ENCODE measurements around the gene NGFR.

Gene NGFR

GRCh38 chr17:49527927-49528651 lies 33.0 kb downstream of the NGFR start:
- Histone ChIP-seq H3K27ac (ENCODE audit: low read length) (no peak overlapping the region), H3K9ac (ENCODE audit: low read length) (no peak overlapping the region), H3K9me3 (replicated peaks; ENCODE audit: insufficient read depth, low read length) (no peaks in the 10 kb centered on the region), H3K9me2 (replicated peaks; ENCODE audit: insufficient read depth, low read length) (no peaks in the 10 kb centered on the region), H3K79me2 (ENCODE audit: low read length) (no peaks in the 10 kb centered on the region), H3F3A (ENCODE audit: insufficient read depth, low read length) (no peaks in the 10 kb centered on the region), H3K4me3 (ENCODE audit: low read length) (no peak overlapping the region), H2AFZ (ENCODE audit: low read length) (no peak overlapping the region), H3K4me1 (ENCODE audit: low read length) (peaks cover 3% of the 10 kb centered on the region; the same call in 1 of the 2 replicates), H3K4me2 (ENCODE audit: low read depth, low read length) (no peak overlapping the region), H4K20me1 (ENCODE audit: insufficient read depth, low read length) (no peaks in the 10 kb centered on the region), H3K36me3 (replicated peaks; ENCODE audit: insufficient read depth, low read length) (no peaks in the 10 kb centered on the region), H3K27me3 (replicated peaks; ENCODE audit: insufficient read depth, low read length) (peaks cover 99% of the 10 kb centered on the region)
- DNase-seq: no peak
- TF ChIP-seq EZH2phosphoT487 (IDR thresholded peaks at IDR 0.05; ENCODE audit: low read length) (no peak), EZH2 (optimal IDR thresholded peaks at IDR 0.05; ENCODE audit: low read depth, low read length) (no peak)

- no peaks in the 10 kb centered on the region for H3K9me3 ChIP-seq (replicated peaks; ENCODE audit: insufficient read depth, low read length)
- H4K20me1 ChIP-seq (ENCODE audit: insufficient read depth, low read length): no peaks in the 10 kb centered on the region
- H3K27ac ChIP-seq (ENCODE audit: low read length): no peak overlapping the region
- H2AFZ ChIP-seq (ENCODE audit: low read length): no peak overlapping the region
- H3K9ac ChIP-seq (ENCODE audit: low read length): no peak overlapping the region
- peaks cover 99% of the 10 kb centered on the region for H3K27me3 ChIP-seq (replicated peaks; ENCODE audit: insufficient read depth, low read length)
- no peaks in the 10 kb centered on the region for H3K9me2 ChIP-seq (replicated peaks; ENCODE audit: insufficient read depth, low read length)
- no peak for DNase-seq
- no peaks in the 10 kb centered on the region for H3K4me1 ChIP-seq (ENCODE audit: low read length)
- H3K79me2 ChIP-seq (ENCODE audit: low read length): no peaks in the 10 kb centered on the region
- no peak overlapping the region for H3K4me3 ChIP-seq (ENCODE audit: low read length)
- H3F3A ChIP-seq (ENCODE audit: insufficient read depth, low read length): no peaks in the 10 kb centered on the region
- H3K36me3 ChIP-seq (replicated peaks; ENCODE audit: insufficient read depth, low read length): no peaks in the 10 kb centered on the region
- TF ChIP-seq, protein P1, sequence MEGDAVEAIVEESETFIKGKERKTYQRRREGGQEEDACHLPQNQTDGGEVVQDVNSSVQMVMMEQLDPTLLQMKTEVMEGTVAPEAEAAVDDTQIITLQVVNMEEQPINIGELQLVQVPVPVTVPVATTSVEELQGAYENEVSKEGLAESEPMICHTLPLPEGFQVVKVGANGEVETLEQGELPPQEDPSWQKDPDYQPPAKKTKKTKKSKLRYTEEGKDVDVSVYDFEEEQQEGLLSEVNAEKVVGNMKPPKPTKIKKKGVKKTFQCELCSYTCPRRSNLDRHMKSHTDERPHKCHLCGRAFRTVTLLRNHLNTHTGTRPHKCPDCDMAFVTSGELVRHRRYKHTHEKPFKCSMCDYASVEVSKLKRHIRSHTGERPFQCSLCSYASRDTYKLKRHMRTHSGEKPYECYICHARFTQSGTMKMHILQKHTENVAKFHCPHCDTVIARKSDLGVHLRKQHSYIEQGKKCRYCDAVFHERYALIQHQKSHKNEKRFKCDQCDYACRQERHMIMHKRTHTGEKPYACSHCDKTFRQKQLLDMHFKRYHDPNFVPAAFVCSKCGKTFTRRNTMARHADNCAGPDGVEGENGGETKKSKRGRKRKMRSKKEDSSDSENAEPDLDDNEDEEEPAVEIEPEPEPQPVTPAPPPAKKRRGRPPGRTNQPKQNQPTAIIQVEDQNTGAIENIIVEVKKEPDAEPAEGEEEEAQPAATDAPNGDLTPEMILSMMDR (IDR thresholded peaks at IDR 0.05; ENCODE audit: low read length): no peak
- TF ChIP-seq EZH2phosphoT487 (IDR thresholded peaks at IDR 0.05; ENCODE audit: low read length) (no peak), EZH2 (optimal IDR thresholded peaks at IDR 0.05; ENCODE audit: low read depth, low read length) (no peak)
- H3K4me2 ChIP-seq (ENCODE audit: low read depth, low read length): no peak overlapping the region
Observed at GRCh38 chr17:49528966-49529365, 33.9 kb downstream of the NGFR start.

DNA sequence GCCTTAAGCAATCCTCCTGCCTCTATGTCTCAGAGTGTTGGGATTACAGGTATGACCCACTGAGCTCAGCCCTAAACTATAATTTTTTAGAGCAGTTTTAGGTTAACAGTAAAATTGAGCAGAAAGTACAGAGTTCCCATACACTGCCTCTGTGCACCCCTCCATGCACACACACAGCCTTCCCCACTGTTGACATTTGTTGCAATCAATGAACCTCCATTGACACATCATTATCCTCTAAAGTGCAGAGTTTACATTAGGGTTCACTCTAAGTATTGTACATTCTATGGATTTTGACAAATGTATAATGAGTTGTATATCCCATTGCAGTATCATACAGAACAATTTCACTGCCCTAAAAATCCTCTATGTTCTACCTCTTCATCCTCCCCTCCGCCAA lies 35.0 kb downstream of the NGFR start:
- no peak for TF ChIP-seq EZH2 (optimal IDR thresholded peaks at IDR 0.05; ENCODE audit: low read depth, low read length)
- no peak for TF ChIP-seq EZH2phosphoT487 (IDR thresholded peaks at IDR 0.05; ENCODE audit: low read length)
- TF ChIP-seq, protein P1 (IDR thresholded peaks at IDR 0.05; ENCODE audit: low read length): no peak
- H3K27me3 ChIP-seq (replicated peaks; ENCODE audit: insufficient read depth, low read length): peaks cover 99% of the 10 kb centered on the region

GRCh38 chr17:49543860-49544259 lies 48.8 kb downstream of the NGFR start:
- TF ChIP-seq, protein P1 (IDR thresholded peaks at IDR 0.05; ENCODE audit: low read length): no peak
- TF ChIP-seq EZH2phosphoT487 (IDR thresholded peaks at IDR 0.05; ENCODE audit: low read length) (no peak), EZH2 (optimal IDR thresholded peaks at IDR 0.05; ENCODE audit: low read depth, low read length) (no peak)
- Histone ChIP-seq H3K9ac (ENCODE audit: low read length) (no peak overlapping the region), H3K36me3 (replicated peaks; ENCODE audit: insufficient read depth, low read length) (no peaks in the 10 kb centered on the region), H3K27ac (ENCODE audit: low read length) (no peak overlapping the region), H4K20me1 (ENCODE audit: insufficient read depth, low read length) (no peaks in the 10 kb centered on the region), H3F3A (ENCODE audit: insufficient read depth, low read length) (no peaks in the 10 kb centered on the region), H3K4me3 (ENCODE audit: low read length) (no peak overlapping the region), H3K27me3 (replicated peaks; ENCODE audit: insufficient read depth, low read length) (peaks cover 58% of the 10 kb centered on the region), H3K79me2 (ENCODE audit: low read length) (no peaks in the 10 kb centered on the region), H2AFZ (ENCODE audit: low read length) (no peak overlapping the region), H3K9me2 (replicated peaks; ENCODE audit: insufficient read depth, low read length) (no peaks in the 10 kb centered on the region), H3K4me1 (ENCODE audit: low read length) (no peaks in the 10 kb centered on the region), H3K4me2 (ENCODE audit: low read depth, low read length) (no peak overlapping the region), H3K9me3 (replicated peaks; ENCODE audit: insufficient read depth, low read length) (no peaks in the 10 kb centered on the region)
- DNase-seq: no peak

More for the DNA sequence above, 35.0 kb downstream of the NGFR start:
- no peak for DNase-seq
- H3K4me2 ChIP-seq (ENCODE audit: low read depth, low read length): no peak overlapping the region
- H3K27ac ChIP-seq (ENCODE audit: low read length): no peak overlapping the region
- H3K36me3 ChIP-seq (replicated peaks; ENCODE audit: insufficient read depth, low read length): no peaks in the 10 kb centered on the region
- H3K4me1 ChIP-seq (ENCODE audit: low read length): no peaks in the 10 kb centered on the region
- no peaks in the 10 kb centered on the region for H4K20me1 ChIP-seq (ENCODE audit: insufficient read depth, low read length)
- no peaks in the 10 kb centered on the region for H3K9me2 ChIP-seq (replicated peaks; ENCODE audit: insufficient read depth, low read length)
- no peaks in the 10 kb centered on the region for H3F3A ChIP-seq (ENCODE audit: insufficient read depth, low read length)
- H3K79me2 ChIP-seq (ENCODE audit: low read length): no peaks in the 10 kb centered on the region
- H3K9me3 ChIP-seq (replicated peaks; ENCODE audit: insufficient read depth, low read length): no peaks in the 10 kb centered on the region
- H3K4me3 ChIP-seq (ENCODE audit: low read length): no peak overlapping the region
- H2AFZ ChIP-seq (ENCODE audit: low read length): no peak overlapping the region
- H3K9ac ChIP-seq (ENCODE audit: low read length): no peak overlapping the region
